GM19023 (cell line): ENCODE data around the gene KRTAP10-12.

Experiments used
- ATAC-seq: cut with Tn5 transposase; IDR thresholded peaks from one replicate; pipeline ENCODE4 v1.9.1; 2021; ENCODE audit warnings: mild to moderate bottlenecking, moderate library complexity; ENCODE audit not compliant: unreplicated experiment

KRTAP10-12 gene

GRCh38 chr21:44710756-44711326, 13.9 kb downstream of the KRTAP10-12 start:
- no peak for ATAC-seq

- ATAC-seq, result no peak
These were observed 14.6 kb downstream of the KRTAP10-12 start, which contains the start of gene TSPEAR for GRCh38 chr21:44711327-44712202. Gene TSPEAR (minus strand): TSS chr21:44711572. CDS start chr21:44711514, 58 bp downstream.

- ATAC-seq, result no peak
These were observed 15.4 kb downstream of the KRTAP10-12 start for GRCh38 chr21:44712203-44713028.

GRCh38 chr21:44713130-44713529, 16.2 kb downstream of the KRTAP10-12 start:
- ATAC-seq, result no peak

GRCh38 chr21:44713846-44714245, 16.9 kb downstream of the KRTAP10-12 start:
- ATAC-seq, result no peak

- ATAC-seq, result no peak
These were observed 17.9 kb downstream of the KRTAP10-12 start for GRCh38 chr21:44714905-44715304.

GRCh38 chr21:44716984-44717383, 20.0 kb downstream of the KRTAP10-12 start:
- no peak for ATAC-seq

GRCh38 chr21:44718093-44718492, 21.1 kb downstream of the KRTAP10-12 start:
- no peak for ATAC-seq

GRCh38 chr21:44718571-44718970, 21.6 kb downstream of the KRTAP10-12 start:
- ATAC-seq, result no peak

GRCh38 chr21:44720170-44720569, 23.2 kb downstream of the KRTAP10-12 start:
- no peak for ATAC-seq

GRCh38 chr21:44722731-44723130, 25.8 kb downstream of the KRTAP10-12 start:
- no peak for ATAC-seq

GRCh38 chr21:44723177-44724131, 26.5 kb downstream of the KRTAP10-12 start:
- no peak for ATAC-seq

- no peak for ATAC-seq
These were observed 27.2 kb downstream of the KRTAP10-12 start for GRCh38 chr21:44724196-44724595.

GRCh38 chr21:44724926-44725325, 28.0 kb downstream of the KRTAP10-12 start:
- no peak for ATAC-seq

- ATAC-seq, result no peak
These were observed 29.9 kb downstream of the KRTAP10-12 start for GRCh38 chr21:44726826-44727225.

GRCh38 chr21:44727321-44727720, 30.3 kb downstream of the KRTAP10-12 start:
- no peak for ATAC-seq

- no peak for ATAC-seq
These were observed 30.8 kb downstream of the KRTAP10-12 start for GRCh38 chr21:44727757-44728156.

GRCh38 chr21:44728716-44729115, 31.7 kb downstream of the KRTAP10-12 start:
- ATAC-seq, result no peak

GRCh38 chr21:44729336-44730027, 32.5 kb downstream of the KRTAP10-12 start:
- no peak for ATAC-seq

GRCh38 chr21:44730028-44730395, 33.0 kb downstream of the KRTAP10-12 start:
- ATAC-seq, result no peak
